HG03342 (cell line): ENCODE data around the gene KCTD17.

Source experiments
- ATAC-seq: cut with Tn5 transposase; IDR thresholded peaks from one replicate; pipeline ENCODE4 v1.9.1; 2021; ENCODE audit warnings: mild to moderate bottlenecking, moderate library complexity; ENCODE audit not compliant: unreplicated experiment

KCTD17 gene

GRCh38 chr22:37072673-37073072 is 21.1 kb downstream of the KCTD17 start:
- ATAC-seq: no peak

- no peak for ATAC-seq
Observed at GRCh38 chr22:37074537-37074936, 23.0 kb downstream of the KCTD17 start.

GRCh38 chr22:37075046-37075445 is 23.5 kb downstream of the KCTD17 start:
- ATAC-seq: no peak

GRCh38 chr22:37075822-37076433 is 24.4 kb downstream of the KCTD17 start:
- ATAC-seq: no peak

- ATAC-seq: no peak
Observed at GRCh38 chr22:37077802-37078448, 26.4 kb downstream of the KCTD17 start.

GRCh38 chr22:37079158-37079557 is 27.6 kb downstream of the KCTD17 start:
- ATAC-seq: no peak

GRCh38 chr22:37079668-37080171 is 28.2 kb downstream of the KCTD17 start:
- ATAC-seq: no peak

GRCh38 chr22:37080438-37080837 is 28.9 kb downstream of the KCTD17 start:
- no peak for ATAC-seq

GRCh38 chr22:37080838-37081237 is 29.3 kb downstream of the KCTD17 start:
- no peak for ATAC-seq

- ATAC-seq: no peak
Observed at GRCh38 chr22:37082251-37082873, 30.8 kb downstream of the KCTD17 start.

- ATAC-seq: no peak
Observed at GRCh38 chr22:37083914-37084313, 32.4 kb downstream of the KCTD17 start.

GRCh38 chr22:37084385-37084784 is 32.8 kb downstream of the KCTD17 start:
- no peak for ATAC-seq

- ATAC-seq: no peak
Observed at GRCh38 chr22:37086184-37086583, 34.6 kb downstream of the KCTD17 start.

GRCh38 chr22:37088108-37088605 is 36.6 kb downstream of the KCTD17 start:
- ATAC-seq: no peak

GRCh38 chr22:37088750-37089408 is 37.3 kb downstream of the KCTD17 start:
- no peak for ATAC-seq

GRCh38 chr22:37089434-37089833 is 37.9 kb downstream of the KCTD17 start:
- no peak for ATAC-seq

GRCh38 chr22:37090920-37091695 is 39.6 kb downstream of the KCTD17 start:
- no peak for ATAC-seq

GRCh38 chr22:37091994-37092393 is 40.5 kb downstream of the KCTD17 start:
- no peak for ATAC-seq

- no peak for ATAC-seq
Observed at GRCh38 chr22:37092997-37093396, 41.5 kb downstream of the KCTD17 start.

GRCh38 chr22:37094239-37094638 is 42.7 kb downstream of the KCTD17 start:
- no peak for ATAC-seq

GRCh38 chr22:37095113-37095512 is 43.6 kb downstream of the KCTD17 start:
- no peak for ATAC-seq
